Naive thymus-derived CD4-positive, alpha-beta T cell (primary cell): ENCODE data around the gene IER2. TPM values are rescaled to one million over a fixed set of nuclear protein-coding genes. Genes with fewer than 3 reads are reported as not detected.
"Not testable (repeated sequence)": the region's sequence is repeated elsewhere in the genome, so short reads cannot be mapped to it uniquely, and the experiment has no call there.

Experiments
- ATAC-seq: fragments of 150-1000 bp; cut with Tn5 transposase; 2 replicates; pipeline ENCODE4 v1.10.0; 2021; ENCODE audit warnings: mild to moderate bottlenecking, moderate library complexity
- CTCF ChIA-PET: fragments of 350-600 bp; sonication (Branson Sonifier 250); formaldehyde crosslinking; loops from one replicate; lab custom pipeline; 2021; ENCODE audit warnings: antibody characterized with exemption; lab: Charles Lee
- POLR2A ChIA-PET: fragments of 350-600 bp; sonication (Branson Sonifier 250); formaldehyde crosslinking; loops from one replicate; lab custom pipeline; 2021; ENCODE audit warnings: antibody characterized with exemption, inconsistent platforms; lab: Charles Lee
- DNase-seq, 9 donors: peaks; one replicate each; pipeline versions ENCODE4 v3.0.0 to v3.0.0-alpha.2; 2020 to 2022; ENCODE audit warnings: mixed read lengths in 1 of 9
- H3K27ac ChIP-seq: one replicate; pipeline ENCODE4 v1.7.0; 2013; ENCODE audit warnings: mild to moderate bottlenecking, low read depth, low read length, moderate library complexity
- H3K27me3 ChIP-seq, 2 donors: one replicate each; pipeline ENCODE4 v1.7.0; 2013; ENCODE audit warnings: low read length in 2 of 2, mild to moderate bottlenecking in 2 of 2, moderate library complexity in 2 of 2; ENCODE audit not compliant: control insufficient read depth in 2 of 2, insufficient read depth in 2 of 2
- H3K36me3 ChIP-seq, 3 experiments: 1 replicate in 2 of 3; 2 replicates in 1 of 3; pipeline ENCODE4 v1.7.0; 2013; ENCODE audit warnings: low read length in 3 of 3, mild to moderate bottlenecking in 3 of 3, moderate library complexity in 1 of 3; ENCODE audit not compliant: insufficient read depth in 3 of 3, control insufficient read depth in 2 of 3
- H3K4me1 ChIP-seq, 2 donors: one replicate each; pipeline ENCODE4 v1.7.0; 2013; ENCODE audit warnings: low read length in 2 of 2, mild to moderate bottlenecking in 2 of 2, moderate library complexity in 1 of 2; ENCODE audit not compliant: control insufficient read depth in 2 of 2, insufficient read depth in 2 of 2
- H3K4me3 ChIP-seq: 2 replicates; pipeline ENCODE4 v1.7.0; 2013; ENCODE audit warnings: mild to moderate bottlenecking, low read length
- H3K9me3 ChIP-seq, 3 experiments: 1 replicate in 2 of 3; 2 replicates in 1 of 3; pipeline ENCODE4 v1.7.0; 2013; ENCODE audit warnings: low read length in 3 of 3; ENCODE audit not compliant: control insufficient read depth in 2 of 3
- H3K27ac Mint-ChIP-seq, 9 donors: one replicate each; pipeline ENCODE4 v1.8.0; 2020 to 2022; ENCODE audit warnings: mixed read lengths in 9 of 9, mild to moderate bottlenecking in 8 of 9, moderate library complexity in 5 of 9, inconsistent platforms in 2 of 9
- H3K27me3 Mint-ChIP-seq, 5 donors: one replicate each; pipeline ENCODE4 v1.8.0; 2021 to 2022; ENCODE audit warnings: mixed read lengths in 5 of 5, mild to moderate bottlenecking in 1 of 5
- H3K36me3 Mint-ChIP-seq, 5 donors: one replicate each; pipeline ENCODE4 v1.8.0; 2020 to 2022; ENCODE audit warnings: mixed read lengths in 5 of 5, mild to moderate bottlenecking in 3 of 5, inconsistent platforms in 1 of 5
- H3K4me1 Mint-ChIP-seq, 7 donors: one replicate each; pipeline ENCODE4 v1.8.0; 2020 to 2022; ENCODE audit warnings: mixed read lengths in 7 of 7, mild to moderate bottlenecking in 3 of 7, inconsistent platforms in 1 of 7
- H3K4me3 Mint-ChIP-seq, 10 donors: one replicate each; pipeline ENCODE4 v1.8.0; 2020 to 2022; ENCODE audit warnings: mild to moderate bottlenecking in 10 of 10, mixed read lengths in 10 of 10, moderate library complexity in 6 of 10, inconsistent platforms in 2 of 10
- H3K9me3 Mint-ChIP-seq, 11 donors: one replicate each; pipeline ENCODE4 v1.8.0; 2020 to 2022; ENCODE audit warnings: mixed read lengths in 11 of 11, mild to moderate bottlenecking in 4 of 11, inconsistent platforms in 1 of 11, moderate library complexity in 1 of 11
- intact Hi-C, 2 donors: fragments of 100-400 bp; cut with micrococcal nuclease; formaldehyde crosslinking; loops; one replicate each; pipeline ENCODE4 v1.15.1; 2023
- polyA plus RNA-seq, 2 donors: library from polyadenylated mRNA; unstranded; fragments of 300-500 nt; fragmentation: Illumina TruSeq; gene quantifications; one replicate each; pipeline ENCODE4 v1.2.3, GENCODE V29; 2021
- total RNA-seq, 6 experiments: library from RNA in 5 of 6; stranded (reverse) in 5 of 6; gene quantifications; 1 replicate in 5 of 6; 2 replicates in 1 of 6; pipeline ENCODE4 v1.2.3 and lab custom pipeline; 2021 to 2026

Gene IER2
- total and polyA plus RNA-seq, 7 experiments from 2014 or later: 121 to 558 (median 149) TPM

GRCh38 chr19:13171146-13171545 is 20.9 kb downstream of the IER2 start:
- H3K4me3 Mint-ChIP-seq: peak overlapping the region; percentile 50 to 90 (median 75)
- Histone ChIP-seq H3K36me3 (no peaks in the 10 kb centered on the region), H3K27me3 (no peaks in the 10 kb centered on the region), H3K4me3 (peak overlapping the region; percentile 10), H3K4me1 (peaks cover 68 to 75% of the 10 kb centered on the region in 2 donors), H3K27ac (peak overlapping the region; percentile 62), H3K9me3 (no peaks in the 10 kb centered on the region)
- peaks cover 48 to 80% (median 64%) of the 10 kb centered on the region in 7 donors for H3K4me1 Mint-ChIP-seq
- intact Hi-C loops: no loop called here
- ChIA-PET POLR2A (interaction anchor here (0.7 to 12.7 kb wide), 9 partner anchors 8 to 65 kb away, joined by 3 to 283 read pairs (median 6); partner anchors contain the start of genes IER2 and STX10), CTCF (interaction anchor here (0.6 to 2.5 kb wide), 7 partner anchors 11 to 230 kb away, joined by 3 to 10 read pairs (median 3); no protein-coding TSS in a partner anchor)
- H3K36me3 Mint-ChIP-seq: peaks cover 0 to 15% (median 0%) of the 10 kb centered on the region in 5 donors
- H3K9me3 Mint-ChIP-seq: no peaks in the 10 kb centered on the region
- DNase-seq (no peak), ATAC-seq (no peak)
- no peaks in the 10 kb centered on the region for H3K27me3 Mint-ChIP-seq
- H3K27ac Mint-ChIP-seq: peak overlapping the region; percentile 92 to 100 (median 98)

- POLR2A ChIA-PET: interaction anchor here (0.9 to 19.6 kb wide), 7 partner anchors 6 to 20 kb away, joined by 3 to 283 read pairs (median 10); no protein-coding TSS in a partner anchor
- intact Hi-C loops: loop anchor here in 1 of 2 donors (1.0 kb wide), 1 partner anchor 16 kb away; no protein-coding TSS in a partner anchor
- H3K4me3 ChIP-seq: peak overlapping the region; percentile 41
These were observed 22.3 kb downstream of the IER2 start for GRCh38 chr19:13172346-13173138.

GRCh38 chr19:13173139-13173737 is 23.0 kb downstream of the IER2 start:
- Mint-ChIP-seq H3K27me3 (no peaks in the 10 kb centered on the region), H3K4me3 (peak overlapping the region; percentile 79 to 90 (median 84)), H3K27ac (peak overlapping the region; percentile 92 to 100 (median 98)), H3K9me3 (peaks cover 0 to 2% (median 0%) of the 10 kb centered on the region in 11 donors), H3K4me1 (peaks cover 40 to 72% (median 52%) of the 10 kb centered on the region in 7 donors), H3K36me3 (peaks cover 0 to 10% (median 0%) of the 10 kb centered on the region in 5 donors)
- ChIA-PET CTCF (interaction anchor here (0.7 to 1.2 kb wide), 3 partner anchors 9 to 104 kb away, joined by 3 to 6 read pairs (median 3); no protein-coding TSS in a partner anchor), POLR2A (interaction anchor here (0.7 to 19.6 kb wide), 6 partner anchors 7 to 21 kb away, joined by 3 to 283 read pairs (median 8); no protein-coding TSS in a partner anchor)
- H3K9me3 ChIP-seq: no peaks in the 10 kb centered on the region
- H3K36me3 ChIP-seq: no peaks in the 10 kb centered on the region
- no peaks in the 10 kb centered on the region for H3K27me3 ChIP-seq
- H3K4me1 ChIP-seq: peaks cover 48 to 58% of the 10 kb centered on the region in 2 donors
- ATAC-seq: no peak
- DNase-seq: no peak
- intact Hi-C loops: no loop called here
- H3K4me3 ChIP-seq: peak overlapping the region; percentile 41
- peak overlapping the region; percentile 76 for H3K27ac ChIP-seq

More at GRCh38 chr19:13172346-13173138, 22.3 kb downstream of the IER2 start:
- no peaks in the 10 kb centered on the region for H3K27me3 Mint-ChIP-seq
- H3K4me1 ChIP-seq: peaks cover 55 to 62% of the 10 kb centered on the region in 2 donors
- peak overlapping the region; percentile 76 for H3K27ac ChIP-seq
- peaks cover 0 to 12% (median 0%) of the 10 kb centered on the region in 5 donors for H3K36me3 Mint-ChIP-seq
- H3K4me1 Mint-ChIP-seq: peaks cover 40 to 73% (median 56%) of the 10 kb centered on the region in 7 donors
- DNase-seq (peak; percentile 46 to 80 (median 55)), ATAC-seq (peak; percentile 14)
- no peaks in the 10 kb centered on the region for H3K36me3 ChIP-seq
- H3K27me3 ChIP-seq: no peaks in the 10 kb centered on the region
- CTCF ChIA-PET: interaction anchor here (1.2 kb wide), 1 partner anchor 10 kb away, joined by 3 read pairs; no protein-coding TSS in a partner anchor
- no peaks in the 10 kb centered on the region for H3K9me3 ChIP-seq
- peak overlapping the region; percentile 79 to 90 (median 84) for H3K4me3 Mint-ChIP-seq
- H3K9me3 Mint-ChIP-seq: no peaks in the 10 kb centered on the region
- peak overlapping the region; percentile 92 to 100 (median 98) for H3K27ac Mint-ChIP-seq

GRCh38 chr19:13176345-13176744 is 26.1 kb downstream of the IER2 start:
- Histone ChIP-seq H3K4me3 (no peak overlapping the region), H3K4me1 (peaks cover 29 to 41% of the 10 kb centered on the region in 2 donors), H3K36me3 (no peaks in the 10 kb centered on the region), H3K27me3 (no peaks in the 10 kb centered on the region), H3K9me3 (no peaks in the 10 kb centered on the region), H3K27ac (no peak overlapping the region)
- Mint-ChIP-seq H3K4me1 (peaks cover 23 to 63% (median 46%) of the 10 kb centered on the region in 7 donors), H3K4me3 (no peak overlapping the region), H3K27me3 (no peaks in the 10 kb centered on the region), H3K9me3 (peaks cover 0 to 2% (median 0%) of the 10 kb centered on the region in 11 donors), H3K36me3 (peaks cover 0 to 3% (median 0%) of the 10 kb centered on the region in 5 donors), H3K27ac (peak overlapping the region in 8 of 9 donors; percentile 17 to 90 (median 63))
- DNase-seq (no peak), ATAC-seq (no peak)
- intact Hi-C loops: no loop called here
- ChIA-PET CTCF (interaction anchor here (0.6 to 2.3 kb wide), 3 partner anchors 19 to 24 kb away, joined by 3 to 8 read pairs (median 8); no protein-coding TSS in a partner anchor), POLR2A (interaction anchor here (1.8 to 19.6 kb wide), 4 partner anchors 9 to 21 kb away, joined by 4 to 263 read pairs (median 11); no protein-coding TSS in a partner anchor)

- POLR2A ChIA-PET: interaction anchor here (1.0 to 19.6 kb wide), 4 partner anchors 11 to 38 kb away, joined by 4 to 263 read pairs (median 5); no protein-coding TSS in a partner anchor
- peak overlapping the region in 2 of 9 donors; percentile 58 to 90 for H3K27ac Mint-ChIP-seq
These were observed 27.4 kb downstream of the IER2 start for GRCh38 chr19:13177584-13177983.

More at GRCh38 chr19:13177584-13177983, 27.4 kb downstream of the IER2 start:
- H3K4me3 Mint-ChIP-seq, DNase-seq, H3K4me3 ChIP-seq, H3K27me3 Mint-ChIP-seq, H3K36me3 Mint-ChIP-seq, H3K9me3 ChIP-seq, intact Hi-C loops, H3K9me3 Mint-ChIP-seq, H3K27me3 ChIP-seq, ATAC-seq, H3K36me3 ChIP-seq, H3K27ac ChIP-seq: not testable (repeated sequence)
- CTCF ChIA-PET: interaction anchor here (0.8 kb wide), 1 partner anchor 22 kb away, joined by 3 read pairs; no protein-coding TSS in a partner anchor
- H3K4me1 ChIP-seq: peaks cover 32 to 39% of the 10 kb centered on the region in 2 donors
- H3K4me1 Mint-ChIP-seq: peaks cover 13 to 60% (median 44%) of the 10 kb centered on the region in 7 donors
